ENCODE measurements around the gene FOXD1.
"Not testable (repeated sequence)": the region's sequence is repeated elsewhere in the genome, so short reads cannot be mapped to it uniquely, and the experiment has no call there.

Gene FOXD1

GRCh38 chr5:73415171-73415570, 33.4 kb downstream of the FOXD1 start:
- no peak for DNase-seq

- no peak for DNase-seq
Measured at GRCh38 chr5:73412597-73412988, 36.0 kb downstream of the FOXD1 start.

DNA sequence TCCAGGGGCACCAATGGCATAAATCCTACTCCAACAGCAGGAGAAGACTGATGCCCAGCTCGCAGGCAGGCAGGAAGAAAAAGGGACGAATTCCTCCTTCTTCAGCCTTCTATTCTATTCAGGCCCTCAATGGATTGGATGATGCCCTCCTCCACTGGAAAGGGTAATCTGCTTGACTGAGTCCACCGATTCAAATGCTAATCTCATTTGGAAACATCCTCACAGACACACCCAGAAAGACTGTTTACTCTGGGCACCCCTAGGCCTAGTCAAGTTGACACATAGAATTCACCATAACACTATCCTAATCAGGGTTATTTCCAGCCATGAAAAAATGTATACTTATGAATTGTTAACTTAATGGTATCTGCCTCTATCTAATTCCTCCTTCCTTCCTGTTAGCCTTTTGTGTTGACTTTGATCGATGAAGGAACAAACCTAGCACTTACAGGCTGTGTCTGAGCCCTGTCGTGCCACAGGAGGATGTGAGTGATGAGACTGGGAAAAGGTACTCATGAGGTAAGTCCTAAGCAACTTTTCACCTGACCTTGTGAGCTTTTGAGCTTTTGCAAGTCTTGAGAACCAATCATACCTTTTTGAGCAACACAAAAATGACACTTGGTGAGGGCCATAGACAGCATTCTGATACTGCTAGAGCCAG, 36.5 kb downstream of the FOXD1 start:
- no peak for DNase-seq

GRCh38 chr5:73409927-73410326, 38.6 kb downstream of the FOXD1 start:
- not testable (repeated sequence) for DNase-seq

- no peak for DNase-seq
Measured at GRCh38 chr5:73405691-73406090, 42.9 kb downstream of the FOXD1 start.

DNA sequence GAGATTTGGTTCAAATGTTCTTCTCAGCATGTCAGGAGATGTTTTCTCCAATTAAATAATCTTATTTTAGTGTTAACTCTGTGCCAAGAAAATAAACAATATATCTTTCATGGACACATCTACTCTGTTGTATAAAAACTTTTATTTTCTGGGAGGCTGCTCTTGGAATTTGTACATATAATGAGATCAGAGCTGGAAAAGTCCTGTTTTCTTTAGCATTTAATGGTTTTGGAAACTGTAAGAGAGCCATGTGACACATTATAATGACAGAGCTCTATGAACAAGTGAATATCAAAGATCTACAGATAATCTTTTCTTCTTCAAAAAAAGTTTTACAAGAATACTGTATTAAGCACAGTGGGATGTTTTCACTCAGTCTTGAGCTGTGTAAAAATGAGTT, 48.8 kb downstream of the FOXD1 start:
- DNase-seq, result no peak
